HG02678 (cell line): Measurements from ENCODE around the gene IFT122.
"Not testable (repeated sequence)": the region's sequence is repeated elsewhere in the genome, so short reads cannot be mapped to it uniquely, and the experiment has no call there.

ENCODE experiments used
- ATAC-seq: cut with Tn5 transposase; IDR thresholded peaks from one replicate; pipeline ENCODE4 v1.9.1; 2021; ENCODE audit warnings: mild to moderate bottlenecking, moderate library complexity; ENCODE audit not compliant: unreplicated experiment

Gene IFT122, protein sequence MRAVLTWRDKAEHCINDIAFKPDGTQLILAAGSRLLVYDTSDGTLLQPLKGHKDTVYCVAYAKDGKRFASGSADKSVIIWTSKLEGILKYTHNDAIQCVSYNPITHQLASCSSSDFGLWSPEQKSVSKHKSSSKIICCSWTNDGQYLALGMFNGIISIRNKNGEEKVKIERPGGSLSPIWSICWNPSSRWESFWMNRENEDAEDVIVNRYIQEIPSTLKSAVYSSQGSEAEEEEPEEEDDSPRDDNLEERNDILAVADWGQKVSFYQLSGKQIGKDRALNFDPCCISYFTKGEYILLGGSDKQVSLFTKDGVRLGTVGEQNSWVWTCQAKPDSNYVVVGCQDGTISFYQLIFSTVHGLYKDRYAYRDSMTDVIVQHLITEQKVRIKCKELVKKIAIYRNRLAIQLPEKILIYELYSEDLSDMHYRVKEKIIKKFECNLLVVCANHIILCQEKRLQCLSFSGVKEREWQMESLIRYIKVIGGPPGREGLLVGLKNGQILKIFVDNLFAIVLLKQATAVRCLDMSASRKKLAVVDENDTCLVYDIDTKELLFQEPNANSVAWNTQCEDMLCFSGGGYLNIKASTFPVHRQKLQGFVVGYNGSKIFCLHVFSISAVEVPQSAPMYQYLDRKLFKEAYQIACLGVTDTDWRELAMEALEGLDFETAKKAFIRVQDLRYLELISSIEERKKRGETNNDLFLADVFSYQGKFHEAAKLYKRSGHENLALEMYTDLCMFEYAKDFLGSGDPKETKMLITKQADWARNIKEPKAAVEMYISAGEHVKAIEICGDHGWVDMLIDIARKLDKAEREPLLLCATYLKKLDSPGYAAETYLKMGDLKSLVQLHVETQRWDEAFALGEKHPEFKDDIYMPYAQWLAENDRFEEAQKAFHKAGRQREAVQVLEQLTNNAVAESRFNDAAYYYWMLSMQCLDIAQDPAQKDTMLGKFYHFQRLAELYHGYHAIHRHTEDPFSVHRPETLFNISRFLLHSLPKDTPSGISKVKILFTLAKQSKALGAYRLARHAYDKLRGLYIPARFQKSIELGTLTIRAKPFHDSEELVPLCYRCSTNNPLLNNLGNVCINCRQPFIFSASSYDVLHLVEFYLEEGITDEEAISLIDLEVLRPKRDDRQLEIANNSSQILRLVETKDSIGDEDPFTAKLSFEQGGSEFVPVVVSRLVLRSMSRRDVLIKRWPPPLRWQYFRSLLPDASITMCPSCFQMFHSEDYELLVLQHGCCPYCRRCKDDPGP

DNA sequence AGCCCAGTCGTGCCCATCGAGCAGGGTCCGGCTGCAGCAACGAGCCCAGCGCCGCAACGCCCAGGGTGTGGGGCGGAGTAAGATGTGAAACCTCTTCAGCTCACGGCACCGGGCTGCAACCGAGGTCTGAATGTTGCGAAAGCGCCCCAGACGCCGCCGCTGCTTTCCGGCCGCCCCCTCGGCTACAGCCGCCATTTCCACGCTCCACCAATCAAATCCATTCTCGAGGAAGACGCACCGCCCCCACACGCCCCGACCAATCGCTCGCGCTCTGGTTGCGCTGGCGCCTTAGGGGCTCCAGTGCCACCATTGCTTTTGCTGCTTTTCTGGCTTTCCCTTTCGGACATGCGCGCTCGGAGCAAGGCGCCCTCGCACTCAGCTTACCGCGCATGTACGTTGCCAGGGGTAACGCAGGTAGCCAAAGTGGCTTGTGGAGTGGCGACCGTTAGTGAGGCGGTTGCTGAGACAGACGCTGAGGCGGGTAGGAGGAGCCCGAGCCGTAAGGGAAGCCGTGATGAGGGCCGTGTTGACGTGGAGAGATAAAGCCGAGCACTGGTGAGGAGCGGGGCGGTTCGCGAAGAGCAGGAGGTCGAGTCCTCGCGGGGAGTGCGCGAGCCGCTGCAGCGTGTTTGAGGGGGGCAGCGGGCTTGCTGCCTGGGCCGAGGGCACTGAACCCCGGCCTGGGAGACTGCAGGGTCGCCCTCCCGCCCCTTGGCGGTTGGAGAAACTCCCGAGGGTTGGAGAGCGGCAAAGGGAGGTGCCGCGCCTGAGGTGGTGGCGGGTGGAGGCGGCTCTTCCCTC lies at the start of gene IFT122, which contains the start of gene MBD4:
Gene IFT122, plus strand, starts transcription at position 408 of the 801 bp plus-strand sequence. Its CDS starts 107 bp downstream, at position 515.
Gene MBD4, minus strand, starts transcription at position 132 of the 801 bp plus-strand sequence. Its CDS starts 115 bp downstream, at position 17.
- peak; percentile 84 for ATAC-seq

DNA sequence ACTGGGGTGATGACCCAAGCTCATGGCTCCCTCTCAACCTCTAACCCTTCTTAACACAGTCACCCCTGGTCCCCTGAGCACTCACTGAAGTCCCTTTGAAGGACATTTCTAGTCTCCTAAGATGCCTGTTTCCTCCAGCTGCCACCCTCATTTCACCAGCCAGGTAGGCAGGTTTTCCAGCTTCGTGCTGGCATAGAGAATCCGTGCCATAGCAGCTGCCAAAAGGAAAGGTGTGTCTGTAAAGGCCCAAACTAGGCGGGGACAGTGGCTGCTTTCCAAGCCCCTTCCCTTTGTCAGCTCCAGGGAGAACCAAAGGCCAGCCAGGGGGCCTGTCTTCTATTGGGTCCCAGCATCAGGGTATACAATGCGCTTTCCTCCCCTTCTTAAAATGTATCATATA lies 48.4 kb upstream of the IFT122 start:
- ATAC-seq, result not testable (repeated sequence)

DNA sequence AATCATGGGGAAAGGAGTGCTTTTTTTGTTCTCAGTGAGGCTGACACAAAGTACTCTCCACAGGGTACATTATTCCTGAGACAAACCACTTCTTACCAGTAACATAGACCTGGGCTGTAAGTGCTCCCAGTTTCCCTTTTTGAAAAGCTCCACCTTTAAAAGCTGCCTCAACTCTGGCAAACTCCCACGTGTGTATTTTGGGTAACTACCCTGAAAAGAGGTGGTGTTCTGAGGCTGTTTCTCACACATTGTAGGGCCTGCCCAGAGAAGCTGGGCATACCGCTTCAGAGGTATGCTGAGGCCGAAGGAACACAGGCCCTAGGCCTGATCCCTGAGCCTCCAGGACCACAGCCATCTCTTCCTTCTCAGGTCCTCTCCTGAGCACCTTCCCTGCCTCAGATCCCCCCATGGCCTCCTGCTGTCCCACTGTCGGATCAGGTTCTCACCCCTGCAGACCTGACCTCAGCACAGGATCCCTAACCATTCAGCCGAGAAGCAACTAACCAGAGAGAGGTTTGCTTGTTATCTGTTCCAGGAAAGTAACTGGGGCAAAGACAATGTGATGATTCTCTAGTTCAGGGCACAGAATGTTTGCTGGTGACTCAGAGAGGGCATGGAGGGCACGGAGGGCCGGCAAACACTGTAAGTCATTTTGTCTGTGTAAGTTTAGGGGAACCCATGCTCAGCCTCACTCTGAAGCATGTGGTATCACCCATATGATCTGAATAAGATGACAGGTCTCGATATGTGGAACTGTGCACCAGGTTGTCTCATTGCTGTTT lies 47.7 kb upstream of the IFT122 start:
- ATAC-seq, result not testable (repeated sequence)

DNA sequence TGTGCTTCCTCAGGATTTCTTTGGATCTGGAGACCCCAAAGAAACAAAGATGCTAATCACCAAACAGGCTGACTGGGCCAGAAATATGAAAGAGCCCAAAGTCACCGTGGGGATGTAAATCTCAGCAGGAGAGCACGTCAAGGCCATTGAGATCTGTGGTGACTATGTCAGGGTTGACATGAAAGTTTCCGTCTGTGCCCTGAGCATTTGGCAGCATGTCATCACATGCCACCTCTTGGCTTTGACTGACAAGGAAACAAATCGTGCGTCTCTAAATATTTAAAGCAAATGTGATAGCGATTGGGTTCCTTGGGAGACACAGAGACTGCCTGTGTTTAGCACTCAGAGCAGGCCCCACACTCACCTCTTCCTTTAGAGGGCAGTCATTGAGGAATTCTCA lies 46.8 kb upstream of the IFT122 start:
- no peak for ATAC-seq

DNA sequence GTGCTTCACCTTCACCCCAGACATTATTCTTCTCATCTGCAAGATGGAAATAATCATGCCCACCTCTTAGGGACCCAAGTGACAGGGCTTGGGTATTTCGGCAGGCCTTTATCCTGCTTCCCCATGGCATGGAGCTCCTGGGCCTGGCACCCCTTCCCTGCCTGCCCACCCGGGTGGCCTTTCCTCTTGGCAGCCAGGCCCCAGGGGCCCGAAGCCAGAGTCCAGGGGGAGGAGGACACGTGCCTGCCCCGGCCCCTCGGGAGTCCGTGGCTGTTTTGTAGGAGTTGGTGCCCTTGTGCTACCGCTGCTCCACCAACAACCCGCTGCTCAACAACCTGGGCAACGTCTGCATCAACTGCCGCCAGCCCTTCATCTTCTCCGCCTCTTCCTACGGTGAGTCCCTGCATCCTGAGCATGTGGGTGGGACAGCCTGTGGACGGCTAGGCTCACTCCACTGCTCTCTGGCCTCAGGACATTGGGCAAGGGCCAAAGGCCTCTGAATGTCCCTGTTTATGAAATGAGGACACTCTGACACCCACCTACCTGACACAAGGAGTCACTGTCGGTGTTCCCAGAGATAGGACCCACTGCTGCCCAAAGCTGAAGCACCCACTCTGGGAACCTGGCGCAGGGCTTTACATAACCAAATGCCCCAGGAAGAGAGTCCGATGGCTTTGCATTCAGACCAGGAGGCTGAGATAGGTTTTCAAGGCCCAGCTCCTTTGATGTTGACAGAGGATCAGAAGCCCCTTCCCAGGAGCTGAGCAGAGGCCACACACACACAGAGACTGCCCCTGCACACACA lies 46.1 kb upstream of the IFT122 start:
- not testable (repeated sequence) for ATAC-seq

DNA sequence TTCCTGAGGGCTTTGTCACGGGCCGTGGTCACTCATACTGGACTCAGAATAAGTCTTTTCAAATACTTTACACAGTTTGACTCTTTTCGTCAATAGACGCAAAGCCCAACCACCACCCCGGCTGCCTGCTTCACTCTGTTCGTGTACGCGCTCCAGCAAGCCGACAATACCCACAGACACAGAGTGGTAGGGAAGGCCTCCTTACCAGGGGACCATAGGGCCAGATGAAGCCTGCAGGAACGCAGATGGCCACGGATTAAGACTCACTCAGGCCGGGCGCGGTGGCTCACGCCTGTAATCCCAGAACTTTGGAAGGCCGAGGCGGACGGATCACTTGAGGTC lies 41.2 kb upstream of the IFT122 start:
- peak; percentile 16 for ATAC-seq

DNA sequence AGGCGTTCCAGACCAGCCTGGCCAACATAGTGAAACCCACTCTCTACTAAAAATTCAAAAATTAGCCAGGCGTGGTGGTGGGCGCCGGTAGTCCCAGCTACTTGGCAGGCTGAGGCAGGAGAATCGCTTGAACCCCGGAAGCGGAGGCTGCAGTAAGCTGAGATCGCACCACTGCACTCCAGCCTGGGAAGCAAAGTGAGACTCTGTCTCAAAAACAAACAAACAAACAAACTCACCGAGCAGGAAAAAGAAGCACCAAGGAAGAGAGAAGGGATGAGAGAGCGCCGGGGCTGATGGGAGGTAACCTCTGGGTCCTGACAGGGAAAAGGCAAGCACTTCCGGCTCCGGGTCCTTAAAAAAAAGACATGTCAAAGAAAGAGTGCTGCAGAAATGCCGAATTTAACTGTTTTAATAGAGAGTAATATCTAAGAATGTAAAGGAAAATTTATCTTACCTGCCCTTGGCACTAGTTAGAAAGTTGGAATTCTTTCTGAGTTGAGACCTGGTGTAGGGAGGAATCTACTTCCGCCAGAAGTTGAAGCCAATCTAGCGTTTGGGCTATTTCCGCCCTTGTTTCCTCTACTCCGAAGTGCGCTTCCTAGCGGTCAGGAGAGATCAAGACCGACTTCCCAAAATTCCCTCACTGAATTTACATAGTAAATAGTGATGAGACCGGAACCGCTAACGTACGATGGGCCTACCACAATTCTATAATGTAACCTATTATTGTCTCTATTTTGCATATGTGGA lies 40.7 kb upstream of the IFT122 start:
- ATAC-seq, result peak; percentile 85

DNA sequence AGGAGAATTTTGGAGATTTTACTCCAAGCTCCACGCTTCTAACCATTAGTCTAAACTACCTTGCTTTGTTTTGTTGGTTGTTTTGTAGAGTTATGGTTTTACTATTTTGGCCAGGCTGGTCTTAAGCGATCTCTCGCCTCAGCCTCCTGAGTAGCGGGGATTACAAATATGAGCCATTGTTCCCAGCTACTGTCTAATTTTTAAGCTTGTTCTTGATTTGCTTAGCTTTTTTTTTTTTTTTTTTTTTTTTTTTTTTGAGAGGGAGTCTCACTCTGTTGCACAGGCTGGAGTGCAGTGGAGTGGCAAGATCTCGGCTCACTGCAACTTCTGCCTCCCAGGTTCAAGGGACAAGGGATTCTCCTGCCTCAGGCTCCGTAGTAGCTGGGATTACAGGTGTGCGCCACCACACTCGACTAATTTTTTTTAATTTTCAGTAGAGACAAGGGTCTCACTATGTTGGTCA lies 40.1 kb upstream of the IFT122 start:
- ATAC-seq, result no peak

DNA sequence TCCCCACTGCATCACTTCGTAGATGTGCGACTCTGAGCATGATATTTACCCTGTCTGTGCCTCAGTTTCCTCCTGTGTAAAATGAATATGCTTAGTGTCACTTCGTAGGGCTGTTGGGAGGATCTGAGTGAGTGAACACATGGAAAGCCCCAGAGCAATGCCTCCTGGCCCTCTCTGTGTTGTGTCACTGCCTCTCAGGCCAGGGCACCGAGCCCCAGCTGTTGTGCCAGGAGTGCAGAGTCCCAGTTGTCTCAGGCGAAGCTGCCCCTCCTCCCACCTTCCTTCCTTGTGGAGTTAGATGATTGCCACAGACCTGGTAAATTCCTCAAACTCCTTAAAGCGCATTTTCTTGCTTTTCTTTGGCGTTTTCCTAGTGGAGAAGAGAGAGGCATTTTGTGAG lies 37.8 kb upstream of the IFT122 start:
- ATAC-seq, result no peak

DNA sequence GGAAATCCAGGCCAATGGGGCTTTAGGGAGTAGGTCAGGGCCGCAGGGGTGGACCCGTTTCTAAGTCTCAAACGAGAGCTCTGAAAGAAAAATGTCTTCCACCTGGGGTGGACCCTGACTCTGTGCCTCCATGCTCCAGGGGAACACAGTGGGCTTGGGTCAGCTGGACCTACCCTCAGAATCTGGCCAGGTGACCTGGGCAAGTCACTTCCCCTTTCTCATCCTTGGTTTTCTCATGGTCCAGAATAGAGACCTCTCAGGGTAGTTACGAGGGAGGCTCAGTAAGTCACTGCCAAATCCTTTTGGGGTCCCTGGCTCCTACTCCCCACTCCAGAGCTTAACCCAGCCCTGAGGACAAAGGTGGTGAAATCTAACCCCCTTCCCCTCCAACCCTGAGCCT lies 37.4 kb upstream of the IFT122 start:
- no peak for ATAC-seq

DNA sequence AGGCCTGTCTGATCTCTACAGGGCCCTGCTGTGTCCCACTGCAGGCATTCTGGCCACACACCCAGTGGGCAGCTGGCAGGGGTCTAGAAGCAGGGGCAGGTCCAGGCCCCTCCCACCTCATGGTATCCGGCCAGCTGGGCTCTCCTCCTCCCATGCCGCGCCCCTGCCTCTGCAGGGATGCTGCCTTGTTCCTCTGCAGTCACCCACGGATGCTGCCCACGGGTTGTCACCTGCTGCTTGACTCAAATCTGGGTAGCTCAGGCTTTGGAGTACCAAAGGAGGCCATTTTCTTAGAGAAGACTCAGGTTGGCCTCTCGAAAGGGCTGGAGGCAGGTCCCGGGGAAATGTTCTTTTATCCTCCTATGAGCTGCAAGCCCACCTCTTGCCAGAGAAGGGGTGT lies 36.6 kb upstream of the IFT122 start:
- ATAC-seq, result no peak

DNA sequence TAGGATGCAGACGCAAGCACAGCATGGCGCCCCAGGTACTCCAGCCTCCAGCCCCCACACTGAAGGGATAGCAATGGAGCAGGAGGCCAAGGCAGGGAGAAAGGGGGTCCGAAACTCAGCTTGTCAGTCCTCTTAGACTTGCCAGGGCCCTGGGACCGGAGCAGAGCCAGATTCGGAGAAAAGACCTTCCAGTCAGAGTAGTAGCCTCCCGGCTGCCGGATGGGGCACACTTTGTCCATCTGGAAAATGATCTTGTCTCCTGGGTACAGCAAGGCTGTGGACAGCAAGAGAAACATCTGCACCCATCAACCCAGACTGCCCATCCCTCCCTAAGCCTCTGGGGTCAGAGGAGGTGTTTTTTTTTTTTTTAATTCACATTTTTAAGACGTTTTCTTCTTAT lies 35.9 kb upstream of the IFT122 start:
- ATAC-seq, result no peak

DNA sequence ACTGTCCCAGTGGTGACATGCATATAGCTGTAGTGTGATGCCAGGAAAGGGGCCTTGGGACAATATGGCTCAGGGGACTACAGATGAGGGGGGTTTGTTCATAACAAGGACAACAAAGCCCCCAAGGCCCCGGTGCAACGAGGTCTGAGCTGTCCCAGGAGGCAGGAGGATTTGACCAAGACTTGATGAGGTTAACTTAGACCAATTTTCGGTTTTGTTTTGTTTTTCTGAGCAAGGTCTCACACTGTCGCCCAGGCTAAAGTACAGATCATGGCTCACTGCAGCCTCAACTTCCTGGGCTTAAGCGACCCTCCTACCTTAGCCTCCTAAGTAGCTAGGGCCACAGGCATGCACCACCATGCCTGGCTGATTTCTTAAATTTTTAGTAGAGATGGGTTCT lies 35.4 kb upstream of the IFT122 start:
- ATAC-seq, result no peak

DNA sequence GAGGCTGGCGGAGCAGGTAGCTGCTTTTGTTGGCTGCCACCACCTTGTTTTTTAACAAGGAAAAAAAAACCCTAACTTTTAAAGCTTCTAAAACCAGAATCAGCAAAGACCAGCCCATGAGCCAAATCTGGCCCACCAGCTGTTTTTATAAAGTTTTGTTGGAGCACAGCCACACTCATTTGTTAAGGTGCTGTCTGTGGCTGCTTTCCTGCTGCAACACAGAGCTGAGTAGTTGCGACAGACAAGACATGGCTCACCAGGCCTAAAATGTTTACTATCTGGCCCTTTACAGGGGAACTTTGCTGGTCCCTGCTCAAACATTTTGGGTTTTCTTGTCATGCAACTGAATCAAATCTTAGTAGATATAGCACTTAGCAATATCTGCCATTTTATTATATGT lies 30.5 kb upstream of the IFT122 start:
- ATAC-seq, result no peak

DNA sequence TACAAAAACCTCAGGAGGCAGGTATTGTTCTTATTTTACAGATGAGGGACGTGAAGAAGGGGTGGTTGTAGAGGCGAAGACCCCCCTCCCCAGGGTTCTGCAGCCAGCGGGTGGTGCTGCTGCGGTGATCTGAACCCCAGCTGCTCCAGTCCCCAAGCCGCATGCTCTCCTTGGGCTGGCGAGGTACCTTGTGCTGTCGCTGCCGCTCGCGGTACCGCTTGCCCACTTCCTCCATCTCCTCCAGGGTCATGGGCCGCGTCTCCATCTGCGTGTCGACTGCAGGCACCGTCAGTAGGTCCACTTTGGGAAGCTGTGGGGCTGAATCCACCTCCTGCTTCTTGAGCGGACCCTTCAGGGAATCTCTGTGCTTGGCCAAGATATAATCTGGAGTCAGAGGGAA lies 29.1 kb upstream of the IFT122 start:
- no peak for ATAC-seq

DNA sequence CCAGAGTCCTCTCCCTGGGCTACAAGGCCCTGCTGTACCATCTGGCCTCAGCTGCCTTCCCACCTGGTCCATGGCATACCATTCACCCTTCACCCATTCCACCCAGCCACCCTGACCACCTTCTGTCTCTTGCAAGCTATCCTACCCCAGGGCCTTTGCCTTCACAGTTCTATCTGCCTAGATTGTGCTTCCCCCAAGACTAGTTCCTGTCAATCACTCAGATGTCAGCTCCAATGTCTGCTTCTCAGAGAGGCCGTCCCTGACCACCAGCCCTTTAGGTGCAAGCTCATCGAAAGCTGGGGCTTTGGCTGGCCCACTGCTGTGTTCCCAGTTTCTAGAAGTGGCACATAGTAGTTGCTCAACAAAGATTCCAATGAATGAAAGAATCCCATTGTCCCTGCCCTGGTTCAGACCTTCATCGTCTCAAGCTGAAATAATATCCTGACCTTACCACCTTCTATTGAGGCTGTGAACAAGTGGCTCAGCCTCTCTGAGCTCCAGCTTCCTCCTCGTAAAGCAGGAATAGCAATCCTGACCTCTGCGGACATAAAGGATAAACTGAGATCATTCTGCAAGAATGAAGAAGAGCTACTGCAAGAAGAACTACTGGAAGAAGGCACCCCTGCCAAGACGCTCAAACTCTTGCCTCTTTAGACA lies 27.4 kb upstream of the IFT122 start:
- ATAC-seq, result no peak

DNA sequence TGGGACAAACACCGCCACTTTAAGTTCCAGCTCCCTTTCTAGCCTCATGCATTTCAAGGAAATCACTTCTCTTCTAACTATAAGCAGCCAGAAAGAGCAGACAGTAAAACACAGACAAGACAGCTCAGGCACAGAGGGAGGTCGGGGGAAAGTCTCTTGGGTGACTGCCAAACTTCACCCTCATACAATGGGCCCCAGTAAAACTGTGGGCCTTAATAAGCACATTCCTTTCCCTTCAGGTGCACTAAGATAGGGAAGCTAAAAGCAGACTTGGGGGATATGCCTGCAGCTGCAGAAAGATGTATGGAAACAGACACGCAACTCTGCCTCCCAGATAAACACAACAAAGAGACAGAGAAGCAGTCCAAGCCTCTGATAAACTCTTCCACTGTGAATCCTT lies 26.8 kb upstream of the IFT122 start:
- ATAC-seq, result not testable (repeated sequence)
